HG03135 (cell line): ENCODE data around the gene VPS41.
"Not testable (repeated sequence)": the region's sequence is repeated elsewhere in the genome, so short reads cannot be mapped to it uniquely, and the experiment has no call there.

Experiments used
- ATAC-seq: cut with Tn5 transposase; IDR thresholded peaks from one replicate; pipeline ENCODE4 v1.9.1; 2021; ENCODE audit warnings: mild to moderate bottlenecking, moderate library complexity; ENCODE audit not compliant: unreplicated experiment

Gene VPS41

GRCh38 chr7:38858259-38858884 is 50.6 kb downstream of the VPS41 start:
- no peak for ATAC-seq

DNA sequence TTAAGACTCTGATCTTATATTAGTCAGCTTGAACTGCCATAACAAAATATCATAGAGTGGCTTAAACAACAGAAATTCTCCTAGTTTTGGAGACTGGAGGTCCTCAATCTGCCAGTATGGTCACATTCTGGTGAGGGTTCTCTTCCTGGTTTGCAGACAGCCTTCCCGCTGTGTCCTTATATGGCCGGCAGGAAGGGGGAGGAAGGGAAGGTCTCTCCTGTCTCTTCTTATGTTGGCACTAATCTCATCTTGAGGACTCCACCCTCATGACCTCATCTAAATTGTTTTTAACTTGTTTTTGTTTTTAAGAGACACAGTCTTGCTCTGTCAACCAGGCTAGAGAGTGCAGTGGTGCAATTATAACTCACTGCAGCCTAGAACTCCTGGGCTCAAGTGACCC is 53.1 kb downstream of the VPS41 start:
- ATAC-seq = no peak

GRCh38 chr7:38855386-38855785 is 53.6 kb downstream of the VPS41 start:
- ATAC-seq = no peak

DNA sequence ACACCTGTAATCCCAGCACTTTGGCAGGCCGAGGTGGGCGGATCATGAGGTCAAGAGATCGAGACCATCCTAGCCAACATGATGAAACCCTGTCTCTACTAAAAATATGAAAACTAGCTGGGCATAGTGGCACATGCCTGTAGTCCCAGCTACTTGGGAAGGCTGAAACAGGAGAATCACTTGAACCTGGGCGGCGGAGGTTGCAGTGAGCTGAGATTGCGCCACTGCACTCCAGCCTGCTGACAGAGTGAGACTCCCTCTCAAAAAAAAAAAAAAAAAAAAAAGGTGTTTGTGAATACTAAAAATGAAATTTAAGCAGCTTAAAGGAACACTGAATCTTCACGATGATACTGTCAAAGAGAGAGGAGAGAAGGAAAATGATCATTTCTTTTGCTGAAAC is 54.0 kb downstream of the VPS41 start:
- not testable (repeated sequence) for ATAC-seq

DNA sequence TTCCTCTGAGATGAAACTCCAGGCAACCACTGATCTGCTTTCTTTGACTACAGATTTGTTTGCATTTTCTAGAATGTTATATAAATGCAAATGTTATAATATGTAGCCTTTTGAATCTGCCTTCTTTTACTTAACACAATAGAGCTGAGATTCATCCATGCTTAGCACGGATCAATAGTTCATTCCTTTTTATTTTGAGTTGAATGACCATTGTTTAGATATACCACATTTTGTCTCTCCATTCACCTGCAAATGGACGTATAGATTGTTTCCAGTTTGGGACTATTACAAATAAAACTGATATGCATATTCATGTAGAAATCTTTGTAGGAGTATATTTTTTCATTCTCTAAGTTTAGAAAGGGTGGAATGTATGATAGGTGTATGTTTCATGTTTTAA is 57.7 kb downstream of the VPS41 start:
- no peak for ATAC-seq

DNA sequence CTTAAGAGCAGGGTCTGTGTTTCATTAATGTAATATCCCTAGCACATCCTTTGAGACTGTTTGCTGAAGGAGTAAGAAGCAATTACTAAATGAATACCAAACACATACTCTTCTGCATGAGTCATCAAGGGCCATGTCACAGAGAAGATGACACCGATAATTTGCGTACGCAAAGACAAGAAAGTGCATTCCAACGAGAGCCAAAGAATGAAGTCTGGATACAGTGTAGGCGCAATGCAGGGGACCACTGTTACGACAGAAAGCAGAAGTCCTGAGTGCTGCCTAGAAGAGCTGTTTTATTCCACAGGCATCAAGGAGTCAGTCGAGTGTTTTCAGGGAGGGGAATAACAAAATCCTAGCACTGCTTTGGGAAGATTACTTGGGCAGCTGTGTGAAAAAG is 62.7 kb downstream of the VPS41 start:
- ATAC-seq = no peak

DNA sequence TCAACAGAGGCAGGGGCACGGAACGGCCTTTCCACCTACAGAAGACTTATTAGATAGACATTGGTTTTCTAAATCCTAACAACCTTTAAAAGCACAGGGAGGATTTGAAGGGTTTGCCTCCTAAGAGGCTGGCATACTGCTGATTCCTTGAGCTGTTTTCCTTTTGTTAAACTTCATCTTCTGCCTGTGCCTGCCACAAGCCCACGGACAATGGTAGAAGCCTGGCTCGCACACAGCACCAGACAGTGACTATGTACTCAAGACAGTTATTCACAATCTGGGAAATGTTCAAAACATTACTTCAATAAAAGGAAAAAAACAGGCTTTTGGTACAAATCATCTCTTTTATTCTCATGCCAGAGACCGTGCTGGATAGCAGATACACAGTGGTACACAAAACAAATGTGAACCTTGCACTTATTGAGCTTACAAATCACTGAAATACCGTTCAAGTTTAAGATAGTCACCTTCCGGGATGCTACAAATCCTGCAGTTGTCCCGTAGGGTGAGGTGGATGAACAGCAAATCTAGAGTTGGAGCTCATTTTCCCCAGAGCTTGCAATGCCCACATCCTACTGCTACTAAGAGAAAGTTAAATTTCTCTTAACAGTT is 63.9 kb downstream of the VPS41 start:
- no peak for ATAC-seq

GRCh38 chr7:38842746-38843145 is 66.2 kb downstream of the VPS41 start:
- ATAC-seq = no peak

DNA sequence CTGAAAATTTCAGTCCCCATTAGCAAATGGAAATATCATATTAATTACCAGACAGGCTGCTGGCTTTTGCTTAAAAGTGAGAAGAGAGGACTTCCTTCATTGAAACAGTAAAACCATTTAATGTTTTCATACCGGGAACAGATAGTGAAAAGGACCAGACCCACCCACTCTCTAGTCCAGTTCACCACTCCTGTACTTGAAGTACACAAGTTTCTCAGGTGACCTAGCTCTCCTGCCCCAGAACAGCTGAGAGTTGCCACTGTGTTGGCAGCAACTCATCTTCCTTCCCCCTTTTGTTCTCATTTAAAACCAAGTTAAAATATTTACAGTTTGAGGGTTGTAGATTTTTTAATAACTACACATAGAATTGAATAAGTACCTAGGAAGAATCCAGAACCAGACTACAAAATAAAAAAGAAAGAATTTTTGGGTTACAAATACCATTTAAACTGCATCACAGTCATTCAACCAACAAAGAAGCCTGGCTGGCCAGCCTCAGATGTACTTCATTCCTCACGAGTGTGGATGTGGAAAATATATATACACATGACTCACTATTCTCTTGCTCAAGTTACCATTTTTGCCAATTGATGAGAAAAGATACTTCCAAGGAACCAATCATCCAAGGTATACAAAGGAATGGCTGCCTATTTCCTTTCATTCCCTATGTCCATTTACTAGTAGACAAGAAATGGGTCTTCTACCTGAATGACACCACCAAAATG is 68.1 kb downstream of the VPS41 start:
- ATAC-seq = no peak

DNA sequence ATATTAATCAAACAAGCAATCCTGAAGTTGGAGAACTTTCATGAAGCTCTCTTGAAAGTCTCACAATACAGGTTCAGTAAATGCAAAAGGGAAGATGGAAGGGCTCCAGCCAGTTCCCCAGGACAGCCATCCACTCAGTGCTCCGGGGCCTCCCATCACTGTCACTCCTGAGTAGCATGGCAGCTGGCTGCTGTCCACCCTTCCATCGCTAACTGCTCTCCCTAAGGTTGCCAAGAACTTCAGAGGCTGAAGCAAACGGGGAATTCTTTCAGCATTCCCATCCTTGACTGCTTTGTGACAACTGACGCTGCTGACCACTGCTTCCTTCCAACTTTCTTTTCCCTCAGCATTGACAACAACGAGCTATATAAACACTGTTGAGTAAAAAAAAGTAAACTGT is 69.1 kb downstream of the VPS41 start:
- ATAC-seq = no peak

DNA sequence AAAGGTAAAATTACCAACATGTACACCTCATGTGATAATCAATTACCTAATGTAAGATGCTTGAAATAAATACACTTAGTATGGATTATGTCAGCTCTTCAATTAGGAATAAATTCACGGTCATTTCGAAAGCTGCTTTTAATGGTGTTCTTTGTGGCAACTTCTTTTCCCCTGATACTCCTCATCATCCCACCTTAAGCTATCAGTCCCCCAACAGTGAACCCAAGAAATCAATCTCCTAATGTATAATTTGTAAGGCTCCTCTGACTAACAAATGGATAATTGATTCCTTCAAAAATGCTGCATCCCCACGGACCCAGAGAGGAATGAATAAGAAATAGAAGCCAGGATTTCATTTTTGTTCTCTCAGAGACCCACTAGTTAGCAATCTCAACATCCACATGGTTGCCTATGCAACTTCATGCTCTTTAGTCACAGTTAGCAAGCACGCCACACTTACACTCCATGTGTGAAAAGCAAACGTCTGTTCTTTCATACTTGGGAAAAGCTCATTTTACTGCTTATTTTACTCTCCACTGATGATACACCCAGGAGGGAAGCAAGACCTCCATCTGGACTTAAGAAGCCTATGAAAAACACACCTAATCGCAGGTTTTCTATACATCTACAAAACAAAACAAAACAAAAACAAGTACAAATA is 70.1 kb downstream of the VPS41 start:
- ATAC-seq = no peak

GRCh38 chr7:38834357-38834756 is 74.6 kb downstream of the VPS41 start:
- no peak for ATAC-seq

GRCh38 chr7:38833329-38833728 is 75.7 kb downstream of the VPS41 start:
- no peak for ATAC-seq

DNA sequence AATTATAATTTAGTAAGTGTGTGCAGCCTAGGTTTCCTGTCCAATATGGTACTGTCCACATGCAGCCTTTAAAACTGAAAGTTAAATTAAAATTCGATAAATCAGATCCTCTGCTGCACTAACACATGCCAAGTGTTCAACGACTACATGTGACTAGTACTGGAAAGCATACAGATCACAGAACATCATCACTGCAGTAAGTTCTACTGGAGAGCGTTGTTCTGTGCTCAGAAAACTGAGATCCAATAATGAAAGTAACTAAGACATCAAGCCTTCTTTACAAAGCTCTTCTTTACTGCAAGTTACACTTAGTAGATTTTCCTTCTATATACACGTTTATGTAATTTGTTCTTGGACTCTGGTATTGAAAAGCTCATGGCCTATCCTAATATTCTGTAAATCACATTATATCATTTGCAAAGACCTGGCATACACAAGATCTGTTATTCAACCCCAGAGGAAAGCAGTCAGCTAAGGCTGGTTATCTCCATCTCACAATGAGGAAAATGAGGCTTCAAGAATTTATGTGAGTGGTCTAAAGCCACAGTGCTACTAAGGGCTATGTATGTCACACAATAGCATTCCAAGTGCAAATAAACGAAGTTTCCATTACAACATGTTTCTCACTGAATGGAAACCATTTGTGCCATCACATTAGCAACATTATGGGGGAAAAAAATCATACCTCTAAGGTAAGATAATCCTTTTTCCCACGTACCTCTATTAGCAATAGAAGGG is 77.6 kb downstream of the VPS41 start:
- no peak for ATAC-seq

GRCh38 chr7:38830826-38831225 is 78.2 kb downstream of the VPS41 start:
- no peak for ATAC-seq

- no peak for ATAC-seq
Measured at GRCh38 chr7:38829488-38830165, 79.4 kb downstream of the VPS41 start.

GRCh38 chr7:38828026-38828425 is 81.0 kb downstream of the VPS41 start:
- ATAC-seq = no peak

DNA sequence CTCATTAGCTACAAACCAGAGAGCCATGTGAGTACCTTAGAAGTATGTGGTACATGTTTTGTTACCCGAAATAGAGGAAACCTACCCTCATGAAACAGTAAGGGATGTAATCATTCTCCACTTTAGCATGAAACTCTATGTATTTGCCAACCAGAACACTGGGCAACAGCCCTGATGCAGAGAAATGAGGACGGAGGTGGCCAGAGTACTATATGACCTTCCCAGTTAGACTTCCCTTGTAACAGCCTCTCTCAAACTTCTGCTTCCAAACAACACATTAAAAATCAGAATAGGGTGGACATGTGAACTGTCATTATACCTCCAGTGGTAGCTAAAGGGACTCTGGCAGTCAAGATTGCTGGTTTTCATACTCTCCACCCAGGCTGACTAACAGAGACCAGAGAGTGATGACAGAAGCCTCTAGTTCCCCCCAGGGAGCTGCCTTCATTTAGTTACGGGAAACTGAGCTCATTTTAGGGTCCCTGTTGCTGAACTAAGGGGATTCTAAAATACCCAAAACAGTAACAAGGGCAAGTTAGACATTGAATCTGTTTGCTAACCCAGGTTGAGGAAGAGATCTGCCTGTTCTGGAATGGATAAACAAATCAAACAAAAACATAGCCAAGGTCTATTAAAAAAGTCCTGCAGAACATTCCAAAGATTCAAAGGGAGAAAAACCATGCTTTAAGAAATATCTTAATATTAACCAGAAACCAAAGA is 83.1 kb downstream of the VPS41 start:
- ATAC-seq = peak; percentile 64

DNA sequence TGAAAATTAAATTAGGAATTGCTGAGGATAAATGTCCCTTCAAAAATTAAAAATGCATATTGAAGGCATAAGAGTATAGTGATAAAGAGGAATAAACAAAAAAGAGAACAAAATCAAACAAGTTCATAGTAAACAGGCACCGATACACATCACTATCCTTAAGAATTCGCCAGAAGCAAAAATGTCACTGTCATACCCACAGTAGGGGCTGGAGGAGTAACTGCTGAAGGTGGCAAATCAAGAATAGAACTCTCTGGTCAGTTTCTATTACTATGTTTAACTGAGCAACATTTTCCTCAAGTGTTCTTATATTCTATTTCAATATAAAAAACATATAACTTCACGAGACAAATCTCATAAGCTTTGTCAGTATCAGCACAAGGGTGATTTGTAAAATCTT is 84.0 kb downstream of the VPS41 start:
- no peak for ATAC-seq

DNA sequence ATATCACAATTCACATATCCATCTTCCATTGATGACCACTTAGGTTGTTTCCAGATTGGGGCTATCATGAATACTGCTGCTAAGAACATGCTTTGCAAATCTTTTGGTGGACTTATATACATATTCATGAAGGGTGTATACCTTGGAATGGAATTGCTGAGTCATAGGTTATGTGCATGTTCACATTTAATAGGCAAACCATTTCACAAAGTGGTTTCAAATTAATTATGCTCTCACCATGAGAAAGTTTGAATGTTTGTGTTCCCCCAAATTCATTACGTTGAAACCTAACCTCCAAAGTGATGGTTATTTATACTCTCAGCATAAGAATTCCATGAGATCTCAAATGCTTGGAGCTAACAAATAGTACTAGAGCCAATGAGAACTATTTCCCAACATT is 86.4 kb downstream of the VPS41 start:
- no peak for ATAC-seq
